CD14-positive monocyte (primary cell): ENCODE results near the gene VSIG10L. TPM values are rescaled to one million over a fixed set of nuclear protein-coding genes. Genes with fewer than 3 reads are reported as not detected.

Experiments
- DNase-seq, 3 donors: peaks; one replicate each; pipeline ENCODE4 v3.0.0-alpha.2; 2011 to 2022
- H2AFZ ChIP-seq: 2 replicates; pipeline ENCODE4 v1.6.0; 2012; ENCODE audit warnings: mild to moderate bottlenecking, low read depth, low read length, inconsistent platforms; ENCODE audit not compliant: insufficient read depth, poor library complexity, severe bottlenecking
- H3K27ac ChIP-seq, 2 donors: 1 replicate in 1 of 2; 2 replicates in 1 of 2; pipeline ENCODE4 v1.5.1; 2012 to 2013; ENCODE audit warnings: low read length in 2 of 2, control low read depth in 1 of 2, inconsistent platforms in 1 of 2, low read depth in 1 of 2, mild to moderate bottlenecking in 1 of 2
- H3K27me3 ChIP-seq, 2 donors: one replicate each; pipeline versions ENCODE4 v1.6.0 to v1.6.1; 2011 to 2013; ENCODE audit warnings: low read length in 2 of 2; ENCODE audit not compliant: control insufficient read depth in 2 of 2, insufficient read depth in 2 of 2
- H3K36me3 ChIP-seq, 2 donors: replicated peaks in 1 of 2; 1 replicate in 1 of 2; 2 replicates in 1 of 2; pipeline versions ENCODE4 v1.5.1 to v1.6.1; 2012 to 2013; ENCODE audit warnings: low read length in 2 of 2, control low read depth in 1 of 2, inconsistent platforms in 1 of 2, mild to moderate bottlenecking in 1 of 2; ENCODE audit not compliant: insufficient read depth in 2 of 2, control insufficient read depth in 1 of 2
- H3K4me1 ChIP-seq, 2 donors: 1 replicate in 1 of 2; 2 replicates in 1 of 2; pipeline versions ENCODE4 v1.5.1 to v1.6.1; 2012 to 2013; ENCODE audit warnings: low read length in 2 of 2, control low read depth in 1 of 2, inconsistent platforms in 1 of 2, mild to moderate bottlenecking in 1 of 2, moderate library complexity in 1 of 2; ENCODE audit not compliant: insufficient read depth in 2 of 2, control insufficient read depth in 1 of 2
- H3K4me2 ChIP-seq: replicated peaks from 2 replicates; pipeline ENCODE3; 2012; ENCODE audit warnings: low read length, moderate library complexity, mild to moderate bottlenecking; ENCODE audit not compliant: poor library complexity, severe bottlenecking; ENCODE audit errors: extremely low read depth
- H3K4me3 ChIP-seq, 3 experiments: fragments of 200-600 bp in 1 of 3; sonication (generic) in 1 of 3; replicated peaks in 1 of 3; 1 replicate in 2 of 3; 2 replicates in 1 of 3; pipeline ENCODE4 v1.5.1; 2011 to 2013; ENCODE audit warnings: low read length in 3 of 3, mild to moderate bottlenecking in 3 of 3, control low read depth in 2 of 3, low read depth in 2 of 3, inconsistent platforms in 1 of 3, moderate library complexity in 1 of 3
- H3K79me2 ChIP-seq: 2 replicates; pipeline ENCODE4 v1.6.0; 2012; ENCODE audit warnings: mild to moderate bottlenecking, control low read depth, inconsistent platforms, low read length, moderate library complexity; ENCODE audit not compliant: insufficient read depth
- H3K9ac ChIP-seq: 2 replicates; pipeline ENCODE4 v1.6.0; 2017; ENCODE audit warnings: low read length, mild to moderate bottlenecking; ENCODE audit not compliant: insufficient read depth, poor library complexity, severe bottlenecking
- H3K9me3 ChIP-seq, 2 donors: replicated peaks in 1 of 2; 1 replicate in 1 of 2; 2 replicates in 1 of 2; pipeline versions ENCODE4 v1.5.1 to v1.6.1; 2012 to 2013; ENCODE audit warnings: low read length in 2 of 2, control low read depth in 1 of 2; ENCODE audit not compliant: control insufficient read depth in 1 of 2, insufficient read depth in 1 of 2
- H4K20me1 ChIP-seq: 2 replicates; pipeline ENCODE4 v1.6.0; 2012; ENCODE audit warnings: mild to moderate bottlenecking, low read length, control low read depth, moderate library complexity; ENCODE audit not compliant: insufficient read depth
- H3K27ac Mint-ChIP-seq, 7 donors: one replicate each; pipeline ENCODE4 v1.8.0; 2020; ENCODE audit warnings: mild to moderate bottlenecking in 7 of 7, mixed read lengths in 7 of 7, moderate library complexity in 6 of 7, inconsistent platforms in 2 of 7
- H3K27me3 Mint-ChIP-seq, 3 donors: one replicate each; pipeline ENCODE4 v1.8.0; 2021 to 2022; ENCODE audit warnings: low read depth in 3 of 3, mild to moderate bottlenecking in 3 of 3, mixed read lengths in 3 of 3, moderate library complexity in 3 of 3, inconsistent platforms in 1 of 3
- H3K36me3 Mint-ChIP-seq, 2 donors: one replicate each; pipeline ENCODE4 v1.8.0; 2020; ENCODE audit warnings: mixed read lengths in 2 of 2, inconsistent platforms in 1 of 2, mild to moderate bottlenecking in 1 of 2
- H3K4me1 Mint-ChIP-seq: one replicate; pipeline ENCODE4 v1.8.0; 2020; ENCODE audit warnings: mild to moderate bottlenecking, mixed read lengths
- H3K4me3 Mint-ChIP-seq, 2 donors: one replicate each; pipeline ENCODE4 v1.8.0; 2020; ENCODE audit warnings: mild to moderate bottlenecking in 2 of 2, mixed read lengths in 2 of 2, moderate library complexity in 1 of 2
- H3K9me3 Mint-ChIP-seq, 7 donors: one replicate each; pipeline ENCODE4 v1.8.0; 2020 to 2022; ENCODE audit warnings: mixed read lengths in 7 of 7, mild to moderate bottlenecking in 6 of 7, moderate library complexity in 6 of 7, inconsistent platforms in 2 of 7
- WGBS: methylation state at CpG from one replicate; pipeline ENCODE4 v1.1.5; 2013; ENCODE audit warnings: missing lambda C conversion rate; ENCODE audit not compliant: insufficient coverage; 5-methylcytosine and 5-hydroxymethylcytosine counted together
- intact Hi-C, 2 donors: fragments of 100-400 bp; cut with micrococcal nuclease; formaldehyde crosslinking; loops; one replicate each; pipeline versions ENCODE4 v1.15.0 to v1.15.1; 2023
- polyA plus RNA-seq, 3 donors: library from polyadenylated mRNA; depleted of rRNA in 1 of 3; unstranded in 2 of 3; stranded (reverse) in 1 of 3; fragments of 300-500 nt in 2 of 3; fragments of >200 nt in 1 of 3; fragmentation: Illumina TruSeq in 2 of 3; gene quantifications; 1 replicate in 2 of 3; 2 replicates in 1 of 3; pipeline ENCODE4 v1.2.3, GENCODE V29; 2012 to 2021
- TF ChIP-seq, protein P1 (sequence below): fragments of 200-600 bp; IDR thresholded peaks from one replicate; pipeline ENCODE4 v1.8.0; 2022; ENCODE audit warnings: antibody characterized with exemption, mild to moderate bottlenecking

VSIG10L gene
- polyA plus RNA-seq, 3 donors: 0.62 to 2.3 (median 0.73) TPM

DNA sequence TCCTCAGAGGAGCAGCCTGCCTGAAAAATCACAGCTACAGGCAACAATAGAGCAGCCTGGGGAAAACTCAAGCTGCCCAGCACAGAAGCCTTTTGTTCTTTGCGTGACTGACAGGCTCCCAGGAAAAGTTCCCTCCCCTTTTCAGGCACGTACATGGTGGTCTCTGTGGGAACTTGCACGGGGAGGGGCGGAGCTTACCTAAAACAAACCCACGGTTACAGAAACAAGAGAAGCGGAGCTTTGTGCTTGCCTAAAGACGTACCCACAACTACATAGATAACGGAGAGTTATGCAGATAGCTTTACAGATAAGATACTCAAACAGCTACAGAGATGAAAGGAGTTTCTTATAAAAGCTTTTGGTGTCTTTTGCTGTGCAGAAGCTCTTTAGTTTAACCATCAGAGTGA lies 12.8 kb upstream of the VSIG10L start:
- Histone ChIP-seq H3K36me3 (peaks cover 38 to 44% of the 10 kb centered on the region in 2 donors), H3K9me3 (no peaks in the 10 kb centered on the region), H4K20me1 (no peaks in the 10 kb centered on the region), H2AFZ (no peak overlapping the region), H3K27me3 (no peaks in the 10 kb centered on the region), H3K27ac (no peak overlapping the region), H3K4me1 (no peaks in the 10 kb centered on the region), H3K79me2 (peaks cover 5% of the 10 kb centered on the region), H3K4me2 (no peak overlapping the region), H3K4me3 (no peak overlapping the region), H3K9ac (no peak overlapping the region)
- Mint-ChIP-seq H3K4me3 (no peak overlapping the region), H3K27ac (no peak overlapping the region), H3K4me1 (peaks cover 2% of the 10 kb centered on the region), H3K36me3 (peaks cover 44 to 61% of the 10 kb centered on the region in 2 donors), H3K27me3 (peaks cover 0 to 2% (median 2%) of the 10 kb centered on the region in 3 donors), H3K9me3 (no peaks in the 10 kb centered on the region)
- intact Hi-C loops: no loop called here
- TF ChIP-seq, protein P1, sequence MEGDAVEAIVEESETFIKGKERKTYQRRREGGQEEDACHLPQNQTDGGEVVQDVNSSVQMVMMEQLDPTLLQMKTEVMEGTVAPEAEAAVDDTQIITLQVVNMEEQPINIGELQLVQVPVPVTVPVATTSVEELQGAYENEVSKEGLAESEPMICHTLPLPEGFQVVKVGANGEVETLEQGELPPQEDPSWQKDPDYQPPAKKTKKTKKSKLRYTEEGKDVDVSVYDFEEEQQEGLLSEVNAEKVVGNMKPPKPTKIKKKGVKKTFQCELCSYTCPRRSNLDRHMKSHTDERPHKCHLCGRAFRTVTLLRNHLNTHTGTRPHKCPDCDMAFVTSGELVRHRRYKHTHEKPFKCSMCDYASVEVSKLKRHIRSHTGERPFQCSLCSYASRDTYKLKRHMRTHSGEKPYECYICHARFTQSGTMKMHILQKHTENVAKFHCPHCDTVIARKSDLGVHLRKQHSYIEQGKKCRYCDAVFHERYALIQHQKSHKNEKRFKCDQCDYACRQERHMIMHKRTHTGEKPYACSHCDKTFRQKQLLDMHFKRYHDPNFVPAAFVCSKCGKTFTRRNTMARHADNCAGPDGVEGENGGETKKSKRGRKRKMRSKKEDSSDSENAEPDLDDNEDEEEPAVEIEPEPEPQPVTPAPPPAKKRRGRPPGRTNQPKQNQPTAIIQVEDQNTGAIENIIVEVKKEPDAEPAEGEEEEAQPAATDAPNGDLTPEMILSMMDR: no peak
- 100% methylated on average over 1 of the region's 8 CpGs for WGBS
- no peak for DNase-seq

DNA sequence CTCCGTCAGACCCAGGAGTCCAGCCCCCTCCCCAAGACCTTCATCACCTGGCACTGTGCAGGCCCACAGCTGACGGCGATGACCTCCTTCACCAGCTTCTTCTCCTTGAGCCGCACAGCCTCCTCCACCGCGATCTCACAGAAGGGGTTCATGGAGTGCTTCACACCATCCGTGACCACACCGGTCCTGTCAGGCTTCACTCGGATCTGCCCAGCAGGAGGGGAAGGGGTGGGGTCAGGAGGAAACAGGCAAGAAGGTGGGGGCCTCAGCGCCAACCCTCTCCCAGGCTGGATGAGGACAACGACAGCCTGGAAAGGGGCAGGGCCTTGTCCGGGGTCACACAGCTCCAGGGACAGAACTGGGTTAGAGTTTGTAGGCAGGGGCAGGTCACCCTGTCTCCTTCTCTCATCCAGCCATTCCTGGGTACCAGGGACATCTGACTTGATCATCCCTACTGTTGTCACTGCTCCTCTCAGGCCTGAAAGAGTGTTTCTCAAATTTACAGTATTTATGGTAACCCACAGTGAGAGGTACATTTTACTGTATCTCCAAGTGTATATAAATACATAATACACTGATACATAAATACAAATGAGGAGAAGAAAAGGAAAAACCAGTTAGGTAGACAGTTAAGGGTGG lies 12.3 kb upstream of the VSIG10L start:
- no peak for DNase-seq
- Histone ChIP-seq H2AFZ (no peak overlapping the region), H3K27me3 (no peaks in the 10 kb centered on the region), H3K9me3 (no peaks in the 10 kb centered on the region), H3K36me3 (peaks cover 38 to 49% of the 10 kb centered on the region in 2 donors), H3K9ac (no peak overlapping the region), H3K79me2 (peaks cover 5% of the 10 kb centered on the region), H4K20me1 (no peaks in the 10 kb centered on the region), H3K27ac (no peak overlapping the region), H3K4me2 (no peak overlapping the region), H3K4me3 (no peak overlapping the region), H3K4me1 (no peaks in the 10 kb centered on the region)
- peaks cover 0 to 2% (median 2%) of the 10 kb centered on the region in 3 donors for H3K27me3 Mint-ChIP-seq
- 95% methylated on average over 8 of the region's 12 CpGs for WGBS
- H3K27ac Mint-ChIP-seq: no peak overlapping the region
- H3K4me1 Mint-ChIP-seq: peaks cover 2% of the 10 kb centered on the region
- no peaks in the 10 kb centered on the region for H3K9me3 Mint-ChIP-seq
- peaks cover 47 to 62% of the 10 kb centered on the region in 2 donors for H3K36me3 Mint-ChIP-seq
- H3K4me3 Mint-ChIP-seq: no peak overlapping the region
- intact Hi-C loops: no loop called here
- TF ChIP-seq, protein P1: no peak
